RPMI7951 (cell line): Measurements from ENCODE around the gene GPR15LG. TPM values are rescaled to one million over a fixed set of nuclear protein-coding genes. Genes with fewer than 3 reads are reported as not detected.

Experiments used
- DNase-seq: peaks from one replicate; pipeline ENCODE4 v3.0.0-alpha.2; 2012; ENCODE audit warnings: low read depth
- total RNA-seq: library from RNA; depleted of rRNA; stranded (reverse); fragments of >200 nt; shearing (Covaris generic); gene quantifications from 2 replicates; pipeline ENCODE4 v1.2.3, GENCODE V29; 2014

Gene GPR15LG
- total RNA-seq, 1 experiment from 2014 or later = not detected

DNA sequence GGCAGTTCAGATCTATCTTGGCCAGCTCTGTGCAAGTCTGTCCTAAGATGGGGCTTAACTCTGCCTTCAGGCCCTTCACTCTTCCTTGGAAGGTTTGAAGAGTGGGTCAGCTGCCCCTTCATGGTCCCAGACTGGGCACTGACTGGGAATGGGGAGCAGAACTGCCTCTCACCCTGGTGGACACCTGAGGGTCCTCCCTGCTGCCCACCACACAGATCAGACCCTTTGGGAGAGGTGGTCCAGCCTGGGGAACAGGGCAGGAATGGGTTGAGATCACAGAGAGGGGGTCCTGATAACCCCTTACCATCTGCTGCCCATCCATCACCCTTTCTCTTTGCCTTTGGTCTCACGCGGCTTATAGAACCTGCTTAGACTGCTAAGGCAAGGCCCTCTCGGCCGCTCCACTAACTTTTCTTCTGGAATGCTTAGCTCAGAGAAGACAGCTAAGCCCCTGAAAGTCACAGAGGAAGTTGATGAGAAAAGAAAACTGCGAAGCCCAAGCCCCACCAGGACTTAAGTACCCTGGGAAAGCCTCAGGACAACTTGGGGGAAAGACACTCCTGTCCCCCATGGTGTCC, 20.3 kb downstream of the GPR15LG start:
- DNase-seq = no peak

DNA sequence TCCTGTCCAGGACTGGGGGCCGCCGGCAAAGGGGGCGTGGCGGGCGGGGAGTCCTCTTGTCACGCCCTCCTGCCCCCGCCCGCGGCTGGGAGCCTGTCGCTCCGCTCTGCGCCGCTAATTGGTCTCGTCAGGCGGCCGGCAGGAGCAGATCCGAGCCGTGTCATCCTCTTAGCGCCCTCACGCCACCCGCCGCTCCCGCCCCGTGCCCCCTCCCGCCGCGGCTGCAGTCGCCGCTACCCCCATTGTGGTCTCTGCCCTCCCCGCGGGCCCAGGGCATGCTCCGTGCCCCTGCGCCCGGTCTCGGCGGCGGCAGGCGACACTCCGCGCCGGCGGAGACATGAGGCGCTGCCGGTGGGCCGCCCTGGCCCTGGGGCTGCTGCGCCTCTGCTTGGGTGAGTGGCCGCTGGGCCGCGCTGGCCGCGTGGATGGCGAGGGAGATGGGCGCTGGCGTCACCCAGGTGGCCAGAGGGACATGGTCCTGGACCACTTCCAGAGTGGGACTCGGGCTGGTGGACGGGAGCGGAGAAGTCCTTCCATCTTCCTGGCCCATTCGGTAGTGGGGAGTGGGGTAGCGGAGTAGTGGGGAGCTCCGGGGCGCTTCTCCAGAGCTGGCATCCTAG, 20.9 kb downstream of the GPR15LG start, which contains the start of gene CDHR1:
Gene CDHR1 (plus strand): TSS at position 114 of the 620 bp plus-strand sequence. CDS start 224 bp downstream, at position 338.
- peak; percentile 17 for DNase-seq

GRCh38 chr10:84195044-84195830, 21.6 kb downstream of the GPR15LG start:
- DNase-seq = no peak

GRCh38 chr10:84196083-84196482, 22.5 kb downstream of the GPR15LG start:
- no peak for DNase-seq

- no peak for DNase-seq
These were observed 23.3 kb downstream of the GPR15LG start for GRCh38 chr10:84196941-84197340.

GRCh38 chr10:84197643-84198042, 24.0 kb downstream of the GPR15LG start:
- DNase-seq = no peak

GRCh38 chr10:84198206-84198915, 24.8 kb downstream of the GPR15LG start:
- DNase-seq = no peak

DNA sequence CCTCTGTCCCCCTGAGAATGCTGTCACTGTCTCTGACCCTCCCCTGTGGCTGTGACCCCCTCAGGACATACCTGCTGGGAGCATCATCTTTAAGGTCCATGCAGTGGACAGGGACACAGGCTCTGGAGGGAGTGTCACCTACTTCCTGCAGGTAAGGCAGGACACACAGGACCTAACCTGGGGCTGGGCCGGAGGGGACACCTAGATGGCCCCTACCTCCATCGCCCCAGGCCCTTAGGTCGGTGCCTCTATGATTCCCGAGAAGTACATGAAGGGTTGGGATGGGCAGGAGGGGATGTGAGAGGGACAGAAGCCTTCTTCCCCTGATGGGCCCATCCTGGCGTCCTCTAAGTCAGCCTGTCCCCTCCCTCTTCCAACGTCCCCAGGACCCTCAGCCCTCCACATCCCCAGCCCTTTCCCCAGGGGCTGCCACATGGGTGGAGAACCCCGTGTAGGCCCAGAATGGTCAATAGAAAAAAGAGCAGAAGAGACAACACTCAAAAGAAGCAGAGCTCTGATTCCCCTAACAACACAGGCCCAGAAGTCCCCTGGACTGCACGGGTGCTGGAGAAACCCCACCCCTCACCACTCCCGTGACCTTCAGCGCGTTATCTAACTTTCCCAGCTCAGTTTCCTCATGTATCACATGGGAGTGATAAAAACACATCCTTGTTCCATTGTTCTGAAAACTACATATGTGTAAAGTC, 27.1 kb downstream of the GPR15LG start:
- no peak for DNase-seq

DNA sequence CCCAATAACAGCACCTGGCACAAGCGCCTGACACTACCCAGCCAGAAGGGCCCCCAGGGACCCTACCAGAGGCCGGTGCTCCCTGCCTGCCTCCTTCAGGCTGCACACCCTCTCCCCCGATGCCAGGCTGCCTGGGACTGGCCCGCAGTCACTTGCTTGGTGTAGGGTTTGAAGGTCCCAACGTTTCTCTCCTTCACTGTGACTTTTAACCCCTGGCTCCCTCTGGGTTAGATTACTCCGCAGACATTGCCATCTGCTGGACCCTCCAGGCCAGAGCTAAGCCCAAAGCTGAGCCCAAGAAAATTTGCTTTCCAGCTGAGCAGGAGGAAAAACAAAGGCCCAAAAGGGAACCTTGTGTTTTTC, 27.6 kb downstream of the GPR15LG start:
- no peak for DNase-seq

DNA sequence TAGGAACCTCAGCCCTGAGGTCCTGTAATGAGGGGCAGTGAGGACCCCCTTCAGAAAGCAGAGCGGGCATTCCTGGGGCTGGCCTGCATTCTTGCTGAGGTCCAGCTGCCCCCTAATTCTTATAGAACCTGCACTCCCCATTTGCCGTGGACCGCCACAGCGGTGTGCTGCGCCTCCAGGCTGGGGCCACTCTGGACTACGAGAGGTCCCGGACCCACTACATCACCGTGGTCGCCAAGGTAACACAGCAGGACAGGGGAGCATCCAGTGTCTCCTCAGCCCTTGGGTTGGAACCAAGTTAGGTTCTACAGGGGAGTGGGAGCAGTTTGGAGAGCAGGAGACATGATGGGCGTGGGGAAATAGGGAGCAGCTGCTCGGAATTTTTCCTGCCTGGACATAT, 28.1 kb downstream of the GPR15LG start:
- DNase-seq = no peak

- DNase-seq = no peak
These were observed 28.7 kb downstream of the GPR15LG start for GRCh38 chr10:84202349-84202748.

GRCh38 chr10:84204122-84204521, 30.5 kb downstream of the GPR15LG start:
- DNase-seq = no peak

GRCh38 chr10:84204610-84205009, 31.0 kb downstream of the GPR15LG start:
- no peak for DNase-seq

GRCh38 chr10:84205049-84205852, 31.6 kb downstream of the GPR15LG start:
- DNase-seq = peak; percentile 34

GRCh38 chr10:84205853-84206525, 32.4 kb downstream of the GPR15LG start:
- DNase-seq = no peak

DNA sequence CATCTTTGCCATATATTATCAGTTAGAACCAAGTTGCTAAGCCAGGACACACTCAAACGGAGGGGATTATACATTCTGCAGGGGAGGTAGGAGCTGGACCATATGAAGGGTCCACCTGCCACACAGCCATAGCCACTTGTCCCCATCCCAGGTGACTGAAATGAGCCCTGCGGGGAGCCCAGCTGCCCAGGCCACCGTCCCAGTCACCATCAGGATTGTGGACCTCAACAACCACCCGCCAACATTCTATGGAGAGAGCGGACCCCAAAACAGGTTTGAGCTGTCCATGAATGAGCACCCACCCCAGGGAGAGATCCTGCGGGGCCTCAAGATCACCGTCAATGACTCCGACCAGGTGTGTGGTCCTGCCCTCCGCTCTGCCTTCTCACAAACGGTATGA, 34.4 kb downstream of the GPR15LG start:
- no peak for DNase-seq

DNA sequence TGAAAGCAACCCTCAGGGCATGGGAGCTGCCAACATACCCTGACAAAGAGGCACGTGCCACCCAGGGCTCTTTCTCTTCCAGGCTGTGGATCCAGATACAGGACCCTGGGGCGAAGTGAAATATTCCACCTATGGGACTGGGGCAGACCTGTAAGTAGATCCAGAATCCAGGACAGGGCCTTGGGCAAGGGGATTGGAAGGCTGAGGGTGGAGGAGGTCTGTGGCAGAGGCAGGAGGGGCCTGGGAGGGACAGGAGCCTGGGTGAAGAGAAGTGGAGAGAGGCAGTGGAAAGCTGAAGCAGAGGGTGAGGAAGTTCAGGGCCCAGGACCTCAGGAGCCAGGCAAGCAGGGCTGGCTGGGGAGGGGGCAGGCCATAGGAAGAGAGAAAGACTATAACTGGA, 38.0 kb downstream of the GPR15LG start:
- DNase-seq = no peak

DNA sequence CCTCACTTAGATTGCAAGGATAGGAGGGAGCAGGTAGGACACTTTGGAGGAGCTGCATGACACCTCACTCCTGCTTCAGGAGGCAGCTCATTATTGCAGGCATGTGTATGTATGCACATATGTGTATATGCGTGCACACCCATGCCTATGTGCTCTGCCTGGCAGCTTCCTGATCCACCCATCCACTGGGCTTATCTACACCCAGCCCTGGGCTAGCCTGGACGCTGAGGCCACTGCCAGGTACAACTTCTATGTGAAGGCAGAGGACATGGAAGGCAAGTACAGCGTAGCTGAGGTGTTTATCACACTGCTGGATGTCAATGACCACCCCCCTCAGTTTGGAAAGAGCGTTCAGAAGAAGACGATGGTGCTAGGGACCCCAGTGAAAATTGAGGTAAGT, 38.4 kb downstream of the GPR15LG start:
- no peak for DNase-seq

- DNase-seq = no peak
These were observed 39.5 kb downstream of the GPR15LG start for GRCh38 chr10:84213076-84213475.

DNA sequence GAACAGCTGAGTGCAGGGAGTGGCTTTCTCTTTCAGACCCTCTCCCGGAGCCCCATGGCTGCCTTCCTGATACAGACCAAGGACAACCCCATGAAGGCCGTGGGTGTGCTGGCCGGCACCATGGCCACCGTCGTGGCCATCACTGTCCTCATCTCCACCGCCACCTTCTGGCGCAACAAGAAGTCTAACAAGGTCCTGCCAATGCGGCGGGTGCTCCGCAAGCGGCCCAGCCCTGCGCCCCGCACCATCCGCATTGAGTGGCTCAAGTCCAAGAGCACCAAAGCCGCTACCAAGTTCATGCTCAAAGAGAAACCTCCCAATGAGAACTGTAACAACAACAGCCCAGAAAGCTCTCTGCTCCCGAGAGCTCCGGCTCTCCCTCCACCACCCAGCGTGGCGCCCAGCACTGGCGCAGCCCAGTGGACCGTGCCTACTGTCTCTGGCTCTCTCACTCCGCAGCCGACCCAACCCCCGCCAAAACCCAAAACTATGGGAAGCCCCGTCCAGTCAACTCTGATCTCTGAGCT, 40.5 kb downstream of the GPR15LG start:
- DNase-seq = peak; percentile 13
